ENCODE data around the gene ARL11. TPM values are rescaled to one million over a fixed set of nuclear protein-coding genes. Genes with fewer than 3 reads are reported as not detected.

The ARL11 gene
- total RNA-seq, 1 donor from 2014 or later, result 0.20 TPM

GRCh38 chr13:49681842-49682435 lies 53.6 kb downstream of the ARL11 start:
- Mint-ChIP-seq H3K36me3 (peaks cover 22% of the 10 kb centered on the region), H3K9me3 (peaks cover 5% of the 10 kb centered on the region), H3K4me3 (no peak overlapping the region), H3K27ac (peak overlapping the region; percentile 4), H3K27me3 (ENCODE audit: low read depth) (no peaks in the 10 kb centered on the region), H3K4me1 (no peaks in the 10 kb centered on the region)
- DNase-seq (ENCODE audit: low spot score in 2 of 2, unreplicated experiment in 2 of 2), result no peak
- TF ChIP-seq CTCF (IDR thresholded peaks at IDR 0.05; ENCODE audit: unreplicated experiment), result no peak

Other genes with a start within 250 kb of the ARL11 start
- gene CAB39L, start 184.4 kb upstream of the ARL11 start, total RNA-seq, result 13.3 to 14.7 TPM (median 14.1 TPM) in 3 replicates
- gene SETDB2, start 184.2 kb upstream of the ARL11 start, total RNA-seq, result 10.8 to 12.0 TPM (median 11.6 TPM) in 3 replicates
- gene PHF11, start 132.6 kb upstream of the ARL11 start, total RNA-seq, result 32.4 to 36.0 TPM (median 33.3 TPM) in 3 replicates
- 24.2 to 24.4 TPM (median 24.3 TPM) in 3 replicates for gene RCBTB1, start 42.9 kb upstream of the ARL11 start, total RNA-seq
- gene EBPL, start 63.0 kb downstream of the ARL11 start, total RNA-seq, result 52.7 to 58.0 TPM (median 57.7 TPM) in 3 replicates
- gene KPNA3, start 164.2 kb downstream of the ARL11 start, total RNA-seq, result 36.4 to 36.8 TPM (median 36.4 TPM) in 3 replicates

Data from mesothelial cell of epicardium (in vitro differentiated cells).